GM19328 (cell line): ENCODE measurements around the gene DCDC1.
"Not testable (repeated sequence)": the region's sequence is repeated elsewhere in the genome, so short reads cannot be mapped to it uniquely, and the experiment has no call there.

Source experiments
- ATAC-seq: cut with Tn5 transposase; IDR thresholded peaks from one replicate; pipeline ENCODE4 v1.9.1; 2021; ENCODE audit warnings: mild to moderate bottlenecking, moderate library complexity; ENCODE audit not compliant: unreplicated experiment

The DCDC1 gene

GRCh38 chr11:31337806-31338205 is 31.7 kb downstream of the DCDC1 start:
- ATAC-seq: no peak

- ATAC-seq: no peak
Observed at GRCh38 chr11:31328697-31329096, 40.8 kb downstream of the DCDC1 start.

GRCh38 chr11:31327417-31327816 is 42.1 kb downstream of the DCDC1 start:
- no peak for ATAC-seq

DNA sequence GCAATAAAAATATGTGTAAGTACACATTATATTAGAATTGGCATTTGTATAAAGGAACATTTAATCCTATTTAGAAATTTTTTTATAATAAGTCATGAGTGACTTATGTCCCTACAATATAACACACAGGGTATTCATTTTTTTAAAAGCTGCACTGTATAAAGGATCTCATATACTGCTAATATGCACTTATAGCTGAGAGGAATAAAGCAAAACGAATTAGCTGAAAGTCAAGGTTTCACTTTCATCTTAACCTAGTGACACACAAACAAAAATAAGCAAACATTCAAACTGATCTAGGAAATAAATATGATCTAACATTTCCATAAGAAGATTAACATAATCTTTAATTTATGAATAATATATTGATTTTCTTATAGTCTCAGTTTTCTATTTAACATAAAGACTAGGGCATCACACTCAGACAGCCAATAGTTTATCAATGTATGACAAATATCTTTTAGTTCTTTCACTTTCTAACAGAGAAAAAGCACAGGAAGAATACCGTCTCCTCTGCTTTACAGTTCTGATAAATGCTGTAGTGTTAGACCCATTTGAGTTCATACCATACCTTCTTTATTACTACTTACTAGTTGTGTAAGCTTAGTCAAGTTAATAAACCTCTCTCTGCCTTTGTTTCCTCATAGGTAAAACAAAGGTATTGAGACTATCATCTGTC is 42.9 kb downstream of the DCDC1 start:
- ATAC-seq: no peak

- no peak for ATAC-seq
Observed at GRCh38 chr11:31325160-31325559, 44.4 kb downstream of the DCDC1 start.

GRCh38 chr11:31323145-31323544 is 46.4 kb downstream of the DCDC1 start:
- ATAC-seq: no peak

DNA sequence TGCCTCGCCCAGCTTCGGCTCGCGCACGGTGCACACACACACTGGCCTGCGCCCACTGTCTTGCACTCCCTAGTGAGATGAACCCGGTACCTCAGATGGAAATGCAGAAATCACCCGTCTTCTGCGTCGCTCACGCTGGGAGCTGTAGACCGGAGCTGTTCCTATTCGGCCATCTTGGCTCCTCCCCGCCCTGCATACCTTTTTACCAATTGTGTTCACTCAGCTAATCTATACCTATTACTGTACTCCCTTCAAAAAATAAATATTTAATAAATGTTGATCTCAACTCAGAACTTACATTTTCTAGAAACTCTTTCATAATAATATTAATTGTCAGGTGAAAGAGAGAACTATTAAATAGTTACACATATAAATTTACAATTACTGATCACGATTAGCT is 48.0 kb downstream of the DCDC1 start:
- ATAC-seq: not testable (repeated sequence)

DNA sequence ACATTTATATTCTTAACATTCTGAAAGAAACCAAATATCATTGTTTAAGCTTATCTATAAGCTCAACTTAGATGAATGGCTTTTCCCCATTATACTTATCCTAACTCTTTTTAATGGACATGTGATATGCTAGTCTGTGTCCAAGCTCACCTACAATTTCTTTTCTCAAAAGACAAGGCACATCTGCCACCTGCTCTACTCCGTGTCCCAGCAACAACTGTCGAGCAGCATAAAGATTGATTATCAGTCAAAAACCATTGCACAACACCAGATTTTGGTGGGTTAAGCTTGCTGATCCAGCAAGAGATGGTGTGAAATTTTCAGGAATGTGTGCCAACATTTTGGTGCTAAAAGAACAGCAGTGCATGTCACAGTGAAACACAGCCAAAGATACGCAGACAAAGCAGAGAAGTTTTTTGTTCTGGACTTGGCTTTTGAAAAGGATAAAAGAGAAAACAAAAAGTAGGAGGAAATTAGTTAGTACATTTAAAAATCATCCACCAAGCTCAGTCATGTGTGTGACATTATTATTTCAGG is 65.8 kb downstream of the DCDC1 start:
- no peak for ATAC-seq

GRCh38 chr11:31301549-31302510 is 67.7 kb downstream of the DCDC1 start:
- ATAC-seq: no peak

DNA sequence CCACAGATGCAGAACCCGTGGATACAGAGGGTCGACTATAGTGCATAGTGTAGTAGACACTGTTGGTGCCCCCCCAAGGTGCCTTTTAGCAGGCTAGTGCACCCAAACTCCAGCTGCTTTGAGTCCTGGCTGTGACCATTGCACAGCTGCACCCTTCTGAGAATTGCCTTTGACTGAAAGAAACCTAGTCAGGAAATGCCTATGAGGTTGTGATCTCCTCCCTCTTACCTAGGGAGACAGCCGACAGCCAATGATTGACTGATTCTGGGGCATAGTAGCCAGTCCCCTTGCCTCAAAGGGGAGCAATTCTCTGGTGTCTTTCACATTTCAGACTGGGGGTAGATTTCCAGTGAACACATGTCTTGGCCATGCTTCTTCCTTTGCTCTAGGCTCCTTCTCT is 74.2 kb downstream of the DCDC1 start:
- no peak for ATAC-seq

DNA sequence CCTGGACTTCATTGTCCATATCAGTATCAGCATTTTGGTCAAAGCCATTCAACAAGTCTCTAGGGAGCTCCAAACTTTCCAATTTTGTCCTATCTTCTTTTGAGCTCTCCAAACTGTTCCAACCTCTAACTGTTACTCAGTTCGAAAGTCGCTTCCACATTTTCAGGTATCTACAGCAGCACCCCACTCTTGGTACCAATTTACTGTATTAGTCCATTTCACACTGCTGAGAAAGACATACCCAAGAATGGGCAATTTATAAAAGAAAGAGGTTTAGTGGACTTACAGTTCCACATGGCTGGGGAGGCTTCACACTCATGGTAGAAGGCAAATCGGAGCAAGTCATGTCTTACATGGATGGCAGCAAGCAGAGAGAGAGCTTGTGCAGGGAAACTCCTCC is 96.0 kb downstream of the DCDC1 start:
- not testable (repeated sequence) for ATAC-seq

GRCh38 chr11:31267720-31268119 is 101.8 kb downstream of the DCDC1 start:
- ATAC-seq: no peak

- no peak for ATAC-seq
Observed at GRCh38 chr11:31264834-31265233, 104.7 kb downstream of the DCDC1 start.

- no peak for ATAC-seq
Observed at GRCh38 chr11:31262761-31263160, 106.8 kb downstream of the DCDC1 start.

DNA sequence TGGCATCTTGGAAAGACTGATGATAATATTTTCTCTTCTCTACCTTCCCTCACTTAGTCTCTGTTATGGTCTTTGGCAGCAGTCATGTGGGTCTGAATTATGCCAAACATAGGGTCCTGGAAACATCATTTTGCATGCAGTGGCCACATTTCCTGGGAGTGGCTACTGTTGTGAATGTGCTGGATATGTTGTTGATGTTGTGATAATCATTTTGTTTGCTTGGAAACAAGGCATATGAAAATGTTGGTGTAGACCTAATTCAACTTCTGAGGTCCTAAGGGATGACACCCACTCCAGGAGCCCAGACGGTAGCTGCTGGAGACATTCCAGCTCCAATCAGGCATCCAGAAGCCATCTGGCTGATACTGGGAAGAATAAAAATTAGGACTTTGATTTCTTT is 109.7 kb downstream of the DCDC1 start:
- ATAC-seq: no peak

- ATAC-seq: no peak
Observed at GRCh38 chr11:31254415-31254814, 115.1 kb downstream of the DCDC1 start.

DNA sequence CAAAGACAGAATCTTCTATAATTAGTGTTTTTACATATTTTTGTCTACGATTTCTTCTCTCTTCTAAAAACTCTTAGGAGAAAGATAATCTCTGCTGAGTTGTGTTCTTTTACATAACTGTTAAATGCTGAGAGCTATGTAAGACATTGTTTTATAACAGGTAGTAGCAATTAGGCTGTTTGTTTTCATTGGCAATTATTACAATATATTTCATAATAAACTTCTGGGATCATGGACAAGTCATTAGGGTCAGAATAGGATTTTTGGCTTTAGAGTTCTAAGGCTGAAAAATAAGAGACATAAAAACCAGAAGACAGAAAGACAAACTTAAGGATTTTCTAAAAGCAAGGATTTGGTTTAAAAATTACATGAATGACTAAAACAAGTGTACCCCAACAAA is 120.8 kb downstream of the DCDC1 start:
- no peak for ATAC-seq

DNA sequence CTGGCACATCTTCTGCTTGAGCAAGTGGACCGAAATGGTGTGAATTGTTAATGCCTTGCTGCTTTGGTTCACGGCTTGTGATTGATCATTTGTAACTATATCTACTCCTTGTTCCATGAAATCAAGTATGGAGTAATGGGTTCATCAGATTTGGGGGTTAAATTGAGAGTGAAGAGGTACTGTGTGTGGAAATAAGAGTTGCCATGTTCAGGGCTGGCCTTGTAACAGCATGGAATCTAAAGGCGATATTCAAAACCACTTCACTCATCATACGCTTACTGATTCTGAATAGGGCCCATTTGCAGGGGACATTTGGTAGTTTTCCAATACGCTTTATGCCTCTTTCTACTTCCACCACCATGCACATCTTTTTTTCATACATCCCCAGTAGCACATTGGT is 122.2 kb downstream of the DCDC1 start:
- no peak for ATAC-seq

- no peak for ATAC-seq
Observed at GRCh38 chr11:31246451-31247165, 122.9 kb downstream of the DCDC1 start.

DNA sequence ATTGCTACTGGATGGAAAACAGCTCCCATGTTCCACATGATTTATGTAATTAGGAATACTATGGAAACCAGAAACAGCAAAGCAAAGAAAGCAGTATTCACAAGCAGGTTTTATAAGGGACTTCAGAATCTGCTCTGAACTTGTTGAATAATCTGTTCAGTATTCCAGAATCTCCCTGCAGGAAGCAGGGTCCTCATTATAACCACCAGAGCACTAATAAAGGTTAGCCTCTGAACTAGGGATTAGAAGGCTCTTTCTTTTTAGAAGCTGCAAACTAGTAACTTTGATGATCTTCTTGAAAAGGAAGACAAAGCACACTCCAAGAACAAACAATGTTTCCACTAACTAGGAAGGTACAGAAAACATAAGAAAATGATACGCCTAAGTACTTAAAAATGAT is 125.8 kb downstream of the DCDC1 start:
- ATAC-seq: no peak

- ATAC-seq: no peak
Observed at GRCh38 chr11:31240340-31240904, 129.1 kb downstream of the DCDC1 start.
